DND-41 (cell line): ENCODE results near the gene FAM20C.

Source experiments
- ATAC-seq: fragments of 200-7000 bp; cut with Tn5 transposase; 3 replicates; pipeline ENCODE4 v1.9.1; 2021; ENCODE audit warnings: low read depth; ENCODE audit not compliant: insufficient read depth
- DNase-seq: peaks from one replicate; pipeline ENCODE4 v3.0.0-alpha.2; 2020
- H2AFZ ChIP-seq: 2 replicates; pipeline ENCODE4 v1.6.0; 2012; ENCODE audit warnings: low read depth, low read length
- H3K27ac ChIP-seq: 2 replicates; pipeline ENCODE4 v1.5.1; 2012; ENCODE audit warnings: low read length, inconsistent platforms
- H3K27me3 ChIP-seq: fragments of 200-600 bp; sonication (generic); 2 replicates; pipeline ENCODE4 v1.6.0; 2012; ENCODE audit warnings: low read length, mild to moderate bottlenecking, inconsistent platforms; ENCODE audit not compliant: insufficient read depth, poor library complexity
- H3K36me3 ChIP-seq: 2 replicates; pipeline ENCODE4 v1.5.1; 2012; ENCODE audit warnings: low read length, inconsistent platforms; ENCODE audit not compliant: insufficient read depth
- H3K4me1 ChIP-seq: 2 replicates; pipeline ENCODE4 v1.5.1; 2012; ENCODE audit warnings: mild to moderate bottlenecking, low read length; ENCODE audit not compliant: insufficient read depth
- H3K4me2 ChIP-seq: 2 replicates; pipeline ENCODE4 v1.6.0; 2012; ENCODE audit warnings: mild to moderate bottlenecking, moderate library complexity, low read length, inconsistent platforms; ENCODE audit not compliant: insufficient read depth
- H3K4me3 ChIP-seq, 2 experiments: fragments of 200-600 bp in 1 of 2; shearing (Covaris generic) in 1 of 2; 2 replicates each; pipeline ENCODE4 v1.5.1; 2012 to 2016; ENCODE audit warnings: inconsistent platforms in 2 of 2, low read length in 2 of 2, mild to moderate bottlenecking in 2 of 2, low read depth in 1 of 2, moderate library complexity in 1 of 2
- H3K79me2 ChIP-seq: 2 replicates; pipeline ENCODE4 v1.6.0; 2012; ENCODE audit warnings: low read length, inconsistent platforms; ENCODE audit not compliant: insufficient read depth
- H3K9ac ChIP-seq: 2 replicates; pipeline ENCODE4 v1.6.0; 2012; ENCODE audit warnings: low read depth, mild to moderate bottlenecking, inconsistent platforms, low read length, moderate library complexity
- H3K9me3 ChIP-seq: 2 replicates; pipeline ENCODE4 v1.5.1; 2012; ENCODE audit warnings: low read length, moderate library complexity, mild to moderate bottlenecking, inconsistent platforms; ENCODE audit not compliant: insufficient read depth, severe bottlenecking
- H4K20me1 ChIP-seq: 2 replicates; pipeline ENCODE4 v1.6.0; 2012; ENCODE audit warnings: low read length; ENCODE audit not compliant: insufficient read depth
- CTCF ChIP-seq: IDR thresholded peaks from 2 replicates; pipeline ENCODE4 v1.5.1; 2012; ENCODE audit warnings: borderline replicate concordance, low read length, moderate library complexity, mild to moderate bottlenecking; ENCODE audit not compliant: poor library complexity, severe bottlenecking; ENCODE audit errors: extremely low read depth
- EZH2 ChIP-seq: IDR thresholded peaks from 3 replicates; pipeline ENCODE4 v1.6.1; 2012; ENCODE audit warnings: borderline replicate concordance, low read depth, mild to moderate bottlenecking, moderate library complexity, low read length, inconsistent platforms; ENCODE audit not compliant: severe bottlenecking

Gene FAM20C

DNA sequence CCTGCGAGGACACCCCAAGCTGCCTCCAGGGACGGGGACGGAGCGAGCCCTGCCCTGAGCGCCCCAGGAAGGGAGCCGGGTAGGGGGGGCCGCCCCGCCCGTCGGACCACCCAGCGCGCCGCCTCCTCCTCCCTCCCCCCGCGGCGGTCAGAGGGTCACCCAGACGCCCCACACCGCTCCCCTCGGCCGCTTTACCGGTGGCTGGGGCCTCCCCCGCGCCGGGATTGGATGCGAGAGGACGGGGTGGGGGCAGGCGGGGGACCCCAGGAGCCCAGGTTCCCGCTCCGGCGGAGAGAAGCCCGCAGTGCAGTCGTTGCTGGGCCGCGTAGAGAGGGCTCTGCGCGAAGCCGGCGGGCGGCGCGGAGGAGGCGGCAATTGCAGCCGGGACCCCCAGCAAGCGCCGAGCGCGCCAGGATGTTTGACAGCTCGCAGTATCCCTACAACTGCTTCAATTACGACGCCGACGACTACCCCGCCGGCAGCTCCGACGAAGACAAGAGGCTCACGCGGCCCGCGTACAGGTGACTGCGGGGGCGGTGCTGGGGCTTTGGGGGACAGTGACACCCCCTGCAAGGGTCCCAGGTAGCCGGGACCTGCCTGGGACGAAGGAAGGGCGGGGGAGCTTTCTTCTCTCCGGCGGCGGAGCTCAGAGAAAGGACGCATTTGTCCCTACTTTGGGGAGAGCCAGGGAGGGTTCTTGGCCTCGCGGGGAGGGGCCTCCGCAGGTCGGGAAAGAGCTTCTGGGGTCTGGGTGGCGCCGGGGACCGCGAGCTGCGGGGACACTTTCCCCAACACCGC is 97.6 kb downstream of the FAM20C start, which contains the start of gene FOXL3:
Gene FOXL3 (plus strand): TSS at position 415 of the 798 bp plus-strand sequence. CDS start 0 bp downstream, at position 415.
- H3K4me2 ChIP-seq = no peak within 1 kb of the TSS
- TF ChIP-seq CTCF = no peak
- TF ChIP-seq EZH2 = no peak
- DNase-seq = no peak

DNA sequence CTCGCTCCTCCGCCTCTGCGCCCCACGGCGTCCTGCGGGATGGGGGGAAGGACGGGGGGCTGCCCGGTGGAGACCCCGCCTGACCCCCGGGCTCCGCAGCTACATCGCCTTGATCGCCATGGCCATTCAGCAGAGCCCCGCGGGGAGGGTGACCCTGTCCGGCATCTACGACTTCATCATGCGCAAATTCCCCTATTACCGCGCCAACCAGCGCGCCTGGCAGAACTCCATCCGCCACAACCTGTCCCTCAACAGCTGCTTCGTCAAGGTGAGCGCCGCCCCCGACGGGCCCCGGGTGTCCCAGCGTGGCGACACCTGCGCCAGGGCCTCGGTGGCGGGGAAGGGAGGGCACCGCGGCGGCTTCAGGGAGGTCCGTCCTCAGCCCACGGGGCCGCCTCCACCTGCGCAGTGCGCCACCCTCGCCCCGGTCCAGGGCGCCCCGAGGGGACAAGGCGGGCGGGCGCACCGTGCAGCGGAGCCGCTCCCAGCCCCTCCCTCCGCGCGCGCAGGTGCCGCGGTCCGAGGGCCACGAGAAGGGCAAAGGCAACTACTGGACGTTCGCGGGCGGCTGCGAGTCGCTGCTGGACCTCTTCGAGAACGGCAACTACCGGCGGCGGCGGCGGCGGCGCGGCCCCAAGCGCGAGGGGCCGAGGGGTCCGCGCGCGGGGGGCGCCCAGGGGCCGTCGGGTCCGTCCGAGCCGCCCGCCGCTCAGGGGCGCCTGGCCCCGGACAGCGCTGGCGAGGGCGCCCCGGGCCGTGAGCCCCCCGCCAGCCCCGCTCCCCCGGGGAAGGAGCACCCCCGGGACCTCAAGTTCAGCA is 98.4 kb downstream of the FAM20C start:
- DNase-seq = no peak
- H2AFZ ChIP-seq = no peak overlapping the region

More for the DNA sequence above, 97.6 kb downstream of the FAM20C start, which contains the start of gene FOXL3:
- Histone ChIP-seq H3K79me2 (no peaks in the 10 kb centered on the region), H3K9ac (no peak within 1 kb of the TSS), H3K4me1 (no peaks in the 10 kb centered on the region), H3K27me3 (no peaks in the 10 kb centered on the region), H4K20me1 (no peaks in the 10 kb centered on the region), H3K36me3 (no peaks in the 10 kb centered on the region), H3K27ac (no peak within 1 kb of the TSS), H2AFZ (no peak within 1 kb of the TSS), H3K4me3 (no peak within 1 kb of the TSS), H3K9me3 (no peaks in the 10 kb centered on the region)
- no peak for ATAC-seq

DNA sequence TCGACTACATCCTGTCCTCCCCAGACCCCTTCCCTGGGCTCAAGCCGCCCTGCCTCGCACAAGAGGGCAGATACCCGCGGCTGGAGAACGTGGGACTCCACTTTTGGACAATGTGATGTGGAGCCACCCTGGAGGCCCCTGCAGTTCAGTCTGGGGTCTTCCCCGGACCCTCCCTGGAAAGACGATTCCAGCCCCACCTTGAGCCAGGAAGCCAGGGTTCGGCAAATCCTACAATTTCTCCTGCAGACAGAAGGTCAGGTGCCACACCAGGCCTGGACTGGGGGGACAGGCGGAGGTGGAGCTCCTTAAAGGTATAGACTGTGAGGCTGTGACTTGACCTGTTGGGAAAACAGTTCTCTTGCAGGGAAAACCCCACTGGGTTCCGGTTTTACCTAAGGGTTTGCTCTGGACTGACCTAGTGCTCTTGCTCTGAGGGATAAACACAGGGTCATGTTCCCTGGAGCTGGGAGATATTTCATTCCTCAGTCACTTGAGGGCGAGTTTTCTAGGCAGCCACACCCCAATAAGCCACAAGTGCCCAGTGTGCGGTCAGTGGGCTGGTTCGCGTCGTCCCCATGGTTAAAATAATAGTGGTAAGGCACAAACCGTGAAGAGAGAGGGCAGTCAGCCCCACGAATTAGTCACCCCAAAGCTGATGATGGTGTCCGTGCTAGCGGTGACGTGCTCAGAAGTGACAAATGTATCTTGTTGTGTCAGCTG is 99.2 kb downstream of the FAM20C start:
- no peak overlapping the region for H3K4me2 ChIP-seq
- H3K9ac ChIP-seq = no peak overlapping the region
- no peaks in the 10 kb centered on the region for H3K36me3 ChIP-seq
- no peak overlapping the region for H2AFZ ChIP-seq
- H3K27ac ChIP-seq = no peak overlapping the region
- H3K9me3 ChIP-seq = no peaks in the 10 kb centered on the region
- no peaks in the 10 kb centered on the region; the same call in 1 of the 2 replicates for H4K20me1 ChIP-seq
- ATAC-seq = no peak
- no peaks in the 10 kb centered on the region for H3K79me2 ChIP-seq
- TF ChIP-seq EZH2 (no peak), CTCF (no peak)
- no peaks in the 10 kb centered on the region for H3K4me1 ChIP-seq
- DNase-seq = no peak
- H3K4me3 ChIP-seq = no peak overlapping the region
- no peaks in the 10 kb centered on the region for H3K27me3 ChIP-seq

More for the DNA sequence above, 98.4 kb downstream of the FAM20C start:
- no peaks in the 10 kb centered on the region for H3K79me2 ChIP-seq
- no peak overlapping the region for H3K27ac ChIP-seq
- H3K36me3 ChIP-seq = no peaks in the 10 kb centered on the region
- H3K4me2 ChIP-seq = no peak overlapping the region
- H3K9ac ChIP-seq = no peak overlapping the region
- no peaks in the 10 kb centered on the region; the same call in 1 of the 2 replicates for H4K20me1 ChIP-seq
- no peaks in the 10 kb centered on the region for H3K9me3 ChIP-seq
- H3K4me3 ChIP-seq = no peak overlapping the region
- TF ChIP-seq EZH2 (no peak), CTCF (no peak)
- no peak for ATAC-seq
- H3K4me1 ChIP-seq = no peaks in the 10 kb centered on the region
- H3K27me3 ChIP-seq = no peaks in the 10 kb centered on the region
